Activated CD4-positive, alpha-beta T cell treated with anti-CD3 and anti-CD28 coated beads, Interleukin-2, amount 10 ng/mL, durations not matched to agents 7 days and 5 days (primary cell): ENCODE measurements around the gene FBXW11. TPM values are rescaled to one million over a fixed set of nuclear protein-coding genes. Genes with fewer than 3 reads are reported as not detected.
"Not testable (repeated sequence)": the region's sequence is repeated elsewhere in the genome, so short reads cannot be mapped to it uniquely, and the experiment has no call there.

Experiments used
- CTCF ChIA-PET: fragments of 350-600 bp; sonication (Branson Sonifier 250); formaldehyde crosslinking; loops from one replicate; lab custom pipeline; 2021; ENCODE audit warnings: antibody characterized with exemption; lab: Charles Lee
- POLR2A ChIA-PET: fragments of 350-600 bp; sonication (Branson Sonifier 250); formaldehyde crosslinking; loops from one replicate; lab custom pipeline; 2021; ENCODE audit warnings: antibody characterized with exemption; lab: Charles Lee
- DNase-seq: peaks from one replicate; pipeline ENCODE4 v3.0.0-alpha.2; 2020
- H3K27ac Mint-ChIP-seq: one replicate; pipeline ENCODE4 v1.8.0; 2021; ENCODE audit warnings: mild to moderate bottlenecking, moderate library complexity, mixed read lengths
- H3K27me3 Mint-ChIP-seq: one replicate; pipeline ENCODE4 v1.8.0; 2021; ENCODE audit warnings: mixed read lengths
- H3K36me3 Mint-ChIP-seq: one replicate; pipeline ENCODE4 v1.8.0; 2021; ENCODE audit warnings: low read depth, mixed read lengths
- H3K4me1 Mint-ChIP-seq: one replicate; pipeline ENCODE4 v1.8.0; 2021; ENCODE audit warnings: mixed read lengths
- H3K4me3 Mint-ChIP-seq: one replicate; pipeline ENCODE4 v1.8.0; 2021; ENCODE audit warnings: mild to moderate bottlenecking, moderate library complexity, mixed read lengths
- H3K9me3 Mint-ChIP-seq: one replicate; pipeline ENCODE4 v1.8.0; 2021; ENCODE audit warnings: mixed read lengths
- total RNA-seq, 2 experiments: library from RNA; stranded (reverse); gene quantifications; one replicate each; pipeline ENCODE4 v1.2.3, GENCODE V29; 2021

The FBXW11 gene
- total RNA-seq, 2 experiments from 2014 or later, result 27.3 to 27.5 TPM

- ChIA-PET CTCF (no interaction called here), POLR2A (no interaction called here)
- DNase-seq, result no peak
- no peaks in the 10 kb centered on the region for H3K27me3 Mint-ChIP-seq
- no peak overlapping the region for H3K4me3 Mint-ChIP-seq
- H3K4me1 Mint-ChIP-seq, result no peaks in the 10 kb centered on the region
- H3K27ac Mint-ChIP-seq, result no peak overlapping the region
- no peaks in the 10 kb centered on the region for H3K9me3 Mint-ChIP-seq
- H3K36me3 Mint-ChIP-seq, result peaks cover 15% of the 10 kb centered on the region
These were observed 115.3 kb downstream of the FBXW11 start for GRCh38 chr5:171891150-171891549.

GRCh38 chr5:171888051-171888481, 118.4 kb downstream of the FBXW11 start:
- H3K27me3 Mint-ChIP-seq, result no peaks in the 10 kb centered on the region
- no peaks in the 10 kb centered on the region for H3K4me1 Mint-ChIP-seq
- no peaks in the 10 kb centered on the region for H3K9me3 Mint-ChIP-seq
- peaks cover 37% of the 10 kb centered on the region for H3K36me3 Mint-ChIP-seq
- ChIA-PET CTCF (no interaction called here), POLR2A (no interaction called here)
- H3K27ac Mint-ChIP-seq, result no peak overlapping the region
- DNase-seq, result no peak
- no peak overlapping the region for H3K4me3 Mint-ChIP-seq

GRCh38 chr5:171886037-171886436, 120.4 kb downstream of the FBXW11 start:
- H3K4me3 Mint-ChIP-seq, DNase-seq, H3K9me3 Mint-ChIP-seq, H3K27ac Mint-ChIP-seq, H3K4me1 Mint-ChIP-seq, H3K27me3 Mint-ChIP-seq, POLR2A ChIA-PET, CTCF ChIA-PET: not testable (repeated sequence)
- H3K36me3 Mint-ChIP-seq, result peaks cover 37% of the 10 kb centered on the region

- Mint-ChIP-seq H3K27ac (no peak overlapping the region), H3K4me3 (no peak overlapping the region), H3K4me1 (peaks cover 8% of the 10 kb centered on the region), H3K36me3 (peaks cover 31% of the 10 kb centered on the region), H3K9me3 (no peaks in the 10 kb centered on the region), H3K27me3 (no peaks in the 10 kb centered on the region)
- ChIA-PET CTCF (interaction anchor here (0.5 to 1.6 kb wide), 3 partner anchors 10 to 508 kb away, joined by 3 to 5 read pairs (median 4); no protein-coding TSS in a partner anchor), POLR2A (no interaction called here)
- no peak for DNase-seq
These were observed 124.3 kb downstream of the FBXW11 start for GRCh38 chr5:171882118-171882517.

GRCh38 chr5:171874234-171874633, 132.2 kb downstream of the FBXW11 start:
- DNase-seq, result no peak
- Mint-ChIP-seq H3K36me3 (peaks cover 37% of the 10 kb centered on the region), H3K9me3 (no peaks in the 10 kb centered on the region), H3K4me3 (no peak overlapping the region), H3K27ac (no peak overlapping the region), H3K27me3 (no peaks in the 10 kb centered on the region), H3K4me1 (no peaks in the 10 kb centered on the region)
- CTCF ChIA-PET, result interaction anchor here (1.3 kb wide), 1 partner anchor 18 kb away, joined by 3 read pairs; no protein-coding TSS in a partner anchor
- POLR2A ChIA-PET, result no interaction called here

- H3K27ac Mint-ChIP-seq, result no peak overlapping the region
- H3K4me1 Mint-ChIP-seq, result no peaks in the 10 kb centered on the region
- DNase-seq, result no peak
- H3K4me3 Mint-ChIP-seq, result no peak overlapping the region
- ChIA-PET CTCF (interaction anchor here (0.5 to 1.5 kb wide), 2 partner anchors 10 to 95 kb away, joined by 4 to 5 read pairs; no protein-coding TSS in a partner anchor), POLR2A (no interaction called here)
- no peaks in the 10 kb centered on the region for H3K27me3 Mint-ChIP-seq
- no peaks in the 10 kb centered on the region for H3K9me3 Mint-ChIP-seq
- peaks cover 46% of the 10 kb centered on the region for H3K36me3 Mint-ChIP-seq
These were observed 133.8 kb downstream of the FBXW11 start for GRCh38 chr5:171872666-171873065.

- Mint-ChIP-seq H3K36me3 (peaks cover 40% of the 10 kb centered on the region), H3K27me3 (no peaks in the 10 kb centered on the region), H3K9me3 (no peaks in the 10 kb centered on the region), H3K4me1 (no peaks in the 10 kb centered on the region), H3K4me3 (no peak overlapping the region), H3K27ac (no peak overlapping the region)
- POLR2A ChIA-PET, result no interaction called here
- CTCF ChIA-PET, result interaction anchor here (1.5 kb wide), 1 partner anchor 10 kb away, joined by 5 read pairs; no protein-coding TSS in a partner anchor
- DNase-seq, result no peak
These were observed 134.7 kb downstream of the FBXW11 start for GRCh38 chr5:171871711-171872110.

- Mint-ChIP-seq H3K9me3 (no peaks in the 10 kb centered on the region), H3K4me3 (no peak overlapping the region), H3K27me3 (no peaks in the 10 kb centered on the region), H3K4me1 (peaks cover 5% of the 10 kb centered on the region), H3K27ac (no peak overlapping the region), H3K36me3 (peaks cover 36% of the 10 kb centered on the region)
- no peak for DNase-seq
- ChIA-PET CTCF (no interaction called here), POLR2A (no interaction called here)
These were observed 136.5 kb downstream of the FBXW11 start for GRCh38 chr5:171869956-171870355.

GRCh38 chr5:171868236-171868635, 138.2 kb downstream of the FBXW11 start:
- POLR2A ChIA-PET, result no interaction called here
- no peaks in the 10 kb centered on the region for H3K9me3 Mint-ChIP-seq
- H3K4me1 Mint-ChIP-seq, result peaks cover 5% of the 10 kb centered on the region
- no peak for DNase-seq
- H3K4me3 Mint-ChIP-seq, result no peak overlapping the region
- H3K27ac Mint-ChIP-seq, result no peak overlapping the region
- H3K27me3 Mint-ChIP-seq, result no peaks in the 10 kb centered on the region
- H3K36me3 Mint-ChIP-seq, result peaks cover 31% of the 10 kb centered on the region
- CTCF ChIA-PET, result no interaction called here

GRCh38 chr5:171867786-171868185, 138.7 kb downstream of the FBXW11 start:
- Mint-ChIP-seq H3K4me3 (no peak overlapping the region), H3K9me3 (no peaks in the 10 kb centered on the region), H3K36me3 (peaks cover 31% of the 10 kb centered on the region), H3K27me3 (no peaks in the 10 kb centered on the region), H3K27ac (no peak overlapping the region), H3K4me1 (peaks cover 5% of the 10 kb centered on the region)
- no peak for DNase-seq
- POLR2A ChIA-PET, result no interaction called here
- CTCF ChIA-PET, result no interaction called here

- Mint-ChIP-seq H3K27ac (no peak overlapping the region), H3K36me3 (peaks cover 30% of the 10 kb centered on the region), H3K4me3 (no peak overlapping the region), H3K9me3 (no peaks in the 10 kb centered on the region), H3K27me3 (no peaks in the 10 kb centered on the region), H3K4me1 (peaks cover 5% of the 10 kb centered on the region)
- DNase-seq, result no peak
- POLR2A ChIA-PET, result interaction anchor here (0.6 kb wide), 1 partner anchor 396 kb away, joined by 5 read pairs; no protein-coding TSS in a partner anchor
- CTCF ChIA-PET, result interaction anchor here (0.8 kb wide), 1 partner anchor 37 kb away, joined by 7 read pairs; no protein-coding TSS in a partner anchor
These were observed 141.0 kb downstream of the FBXW11 start for GRCh38 chr5:171865471-171865870.

GRCh38 chr5:171863935-171864334, 142.5 kb downstream of the FBXW11 start:
- H3K27ac Mint-ChIP-seq, result no peak overlapping the region
- no peak overlapping the region for H3K4me3 Mint-ChIP-seq
- H3K27me3 Mint-ChIP-seq, result no peaks in the 10 kb centered on the region
- H3K4me1 Mint-ChIP-seq, result peaks cover 5% of the 10 kb centered on the region
- no peak for DNase-seq
- ChIA-PET POLR2A (no interaction called here), CTCF (interaction anchor here (0.7 kb wide), 1 partner anchor 451 kb away, joined by 3 read pairs; no protein-coding TSS in a partner anchor)
- peaks cover 22% of the 10 kb centered on the region for H3K36me3 Mint-ChIP-seq
- no peaks in the 10 kb centered on the region for H3K9me3 Mint-ChIP-seq

GRCh38 chr5:171862624-171863023, 143.8 kb downstream of the FBXW11 start:
- no peak for DNase-seq
- Mint-ChIP-seq H3K4me1 (peaks cover 5% of the 10 kb centered on the region), H3K27me3 (no peaks in the 10 kb centered on the region), H3K4me3 (no peak overlapping the region), H3K27ac (no peak overlapping the region), H3K36me3 (peaks cover 12% of the 10 kb centered on the region), H3K9me3 (no peaks in the 10 kb centered on the region)
- CTCF ChIA-PET, result no interaction called here
- POLR2A ChIA-PET, result no interaction called here

GRCh38 chr5:171861381-171861780, 145.1 kb downstream of the FBXW11 start:
- ChIA-PET CTCF (no interaction called here), POLR2A (no interaction called here)
- no peak for DNase-seq
- Mint-ChIP-seq H3K27ac (no peak overlapping the region), H3K4me3 (no peak overlapping the region), H3K36me3 (peaks cover 10% of the 10 kb centered on the region), H3K4me1 (peaks cover 8% of the 10 kb centered on the region), H3K9me3 (no peaks in the 10 kb centered on the region), H3K27me3 (no peaks in the 10 kb centered on the region)
